OCI-LY7 (cell line): Measurements from ENCODE around the gene PHF19. TPM values are rescaled to one million over a fixed set of nuclear protein-coding genes. Genes with fewer than 3 reads are reported as not detected.

ENCODE experiments used
- BruUV-seq: library from RNA; stranded (reverse); fragments of 400-500 nt; replicated peaks from 2 replicates; lab custom pipeline; 2021; lab: Mats Ljungman, UMichigan
- CTCF ChIA-PET: fragments of 300-600 bp; sonication (Branson Sonifier 250); formaldehyde crosslinking; loops from one replicate; lab custom pipeline; 2022; ENCODE audit warnings: antibody characterized with exemption; ENCODE audit not compliant: unreplicated experiment; lab: Charles Lee
- POLR2A ChIA-PET: fragments of 300-600 bp; sonication (Branson Sonifier 250); formaldehyde crosslinking; loops from one replicate; lab custom pipeline; 2022; ENCODE audit warnings: antibody characterized with exemption; lab: Charles Lee
- DNase-seq: peaks from one replicate; pipeline ENCODE4 v3.0.0-alpha.2; 2015; ENCODE audit warnings: low spot score
- H2AFZ ChIP-seq: fragments of 200-600 bp; sonication (generic), shearing (Covaris generic); 2 replicates; pipeline ENCODE4 v1.6.1; 2014; ENCODE audit warnings: mild to moderate bottlenecking, antibody characterized with exemption, low read length, moderate library complexity
- H3K27ac ChIP-seq: fragments of 200-600 bp; sonication (generic); 2 replicates; pipeline ENCODE4 v1.5.1; 2014; ENCODE audit warnings: mixed run types, low read depth, mild to moderate bottlenecking, moderate library complexity, low read length, inconsistent platforms; ENCODE audit not compliant: poor library complexity, severe bottlenecking
- H3K36me3 ChIP-seq: fragments of 200-600 bp; sonication (generic); 2 replicates; pipeline ENCODE4 v1.6.1; 2014; ENCODE audit warnings: mild to moderate bottlenecking, antibody characterized with exemption, low read length, moderate library complexity, mixed read lengths; ENCODE audit not compliant: insufficient read depth
- H3K4me1 ChIP-seq: fragments of 200-600 bp; sonication (generic); 2 replicates; pipeline ENCODE4 v1.5.1; 2014; ENCODE audit warnings: mild to moderate bottlenecking, low read length; ENCODE audit not compliant: insufficient read depth, poor library complexity, severe bottlenecking
- H3K4me2 ChIP-seq: fragments of 200-600 bp; sonication (generic); 2 replicates; pipeline ENCODE4 v1.6.1; 2014; ENCODE audit warnings: mild to moderate bottlenecking, low read length
- H3K4me3 ChIP-seq: fragments of 200-600 bp; sonication (generic); 2 replicates; pipeline ENCODE4 v1.5.1; 2014; ENCODE audit warnings: mild to moderate bottlenecking, low read depth, low read length; ENCODE audit not compliant: poor library complexity, severe bottlenecking
- H3K79me2 ChIP-seq: fragments of 200-600 bp; sonication (generic); 2 replicates; pipeline ENCODE4 v1.6.1; 2016; ENCODE audit warnings: low read depth, mild to moderate bottlenecking, low read length, moderate library complexity, mixed read lengths; ENCODE audit not compliant: insufficient read depth
- H3K9me2 ChIP-seq: fragments of 200-600 bp; sonication (generic); 2 replicates; pipeline ENCODE4 v1.6.1; 2016; ENCODE audit warnings: mild to moderate bottlenecking, low read length, mixed read lengths; ENCODE audit not compliant: insufficient read depth
- H3K9me3 ChIP-seq: fragments of 200-600 bp; sonication (generic); 2 replicates; pipeline ENCODE4 v1.6.1; 2014; ENCODE audit warnings: mild to moderate bottlenecking, mixed run types, low read length, mixed read lengths
- H4K20me1 ChIP-seq: fragments of 200-600 bp; sonication (generic); 2 replicates; pipeline ENCODE4 v1.6.1; 2014; ENCODE audit warnings: mild to moderate bottlenecking, antibody characterized with exemption, low read length, moderate library complexity, mixed read lengths; ENCODE audit not compliant: insufficient read depth
- EZH2phosphoT487 ChIP-seq: fragments of 200-600 bp; sonication (generic); IDR thresholded peaks from 2 replicates; pipeline ENCODE4 v1.6.1; 2018; ENCODE audit warnings: low read depth, borderline replicate concordance, mild to moderate bottlenecking, mixed run types, antibody characterized with exemption, low read length, moderate library complexity, mixed read lengths
- intact Hi-C: fragments of 100-400 bp; cut with micrococcal nuclease; formaldehyde crosslinking; loops from one replicate; pipeline ENCODE4 v1.10.0; 2022; ENCODE audit not compliant: unreplicated experiment
- total RNA-seq, 2 experiments: library from RNA; depleted of rRNA in 1 of 2; stranded (reverse); fragments of >200 nt in 1 of 2; shearing (Covaris generic) in 1 of 2; gene quantifications; 2 replicates each; pipeline ENCODE4 v1.2.3, GENCODE V29; 2014 to 2022
- TF ChIP-seq, protein P1 (sequence below): fragments of 200-600 bp; sonication (generic); conservative IDR thresholded peaks from 2 replicates; pipeline ENCODE4 v1.5.1; 2014; ENCODE audit warnings: mild to moderate bottlenecking, antibody characterized with exemption, low read length, moderate library complexity, mixed read lengths

Gene PHF19
- total RNA-seq, 2 experiments from 2014 or later, result 102 to 214 TPM

DNA sequence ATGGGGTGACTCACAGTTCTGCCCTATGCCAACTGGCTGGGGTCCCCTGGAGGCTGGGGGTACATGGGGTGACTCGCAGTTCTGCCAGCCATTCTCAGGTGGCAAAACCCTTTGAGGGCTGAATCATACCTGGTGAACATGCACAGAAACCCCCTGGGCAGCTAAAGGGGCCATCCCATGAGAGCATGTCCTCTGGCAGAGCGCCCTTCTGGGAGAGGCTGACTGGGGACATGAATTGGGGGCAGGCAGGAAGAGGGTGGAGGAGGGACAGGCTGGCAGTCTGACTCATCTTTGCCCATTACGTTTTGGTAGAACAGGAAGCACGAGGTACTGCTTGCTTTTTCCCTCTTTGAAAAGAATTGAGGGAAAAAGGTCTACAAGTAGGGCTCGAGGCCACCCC lies 32.9 kb upstream of the PHF19 start:
- CTCF ChIA-PET, result no interaction called here
- H3K36me3 ChIP-seq, result peaks cover 48% of the 10 kb centered on the region
- no peak for DNase-seq

DNA sequence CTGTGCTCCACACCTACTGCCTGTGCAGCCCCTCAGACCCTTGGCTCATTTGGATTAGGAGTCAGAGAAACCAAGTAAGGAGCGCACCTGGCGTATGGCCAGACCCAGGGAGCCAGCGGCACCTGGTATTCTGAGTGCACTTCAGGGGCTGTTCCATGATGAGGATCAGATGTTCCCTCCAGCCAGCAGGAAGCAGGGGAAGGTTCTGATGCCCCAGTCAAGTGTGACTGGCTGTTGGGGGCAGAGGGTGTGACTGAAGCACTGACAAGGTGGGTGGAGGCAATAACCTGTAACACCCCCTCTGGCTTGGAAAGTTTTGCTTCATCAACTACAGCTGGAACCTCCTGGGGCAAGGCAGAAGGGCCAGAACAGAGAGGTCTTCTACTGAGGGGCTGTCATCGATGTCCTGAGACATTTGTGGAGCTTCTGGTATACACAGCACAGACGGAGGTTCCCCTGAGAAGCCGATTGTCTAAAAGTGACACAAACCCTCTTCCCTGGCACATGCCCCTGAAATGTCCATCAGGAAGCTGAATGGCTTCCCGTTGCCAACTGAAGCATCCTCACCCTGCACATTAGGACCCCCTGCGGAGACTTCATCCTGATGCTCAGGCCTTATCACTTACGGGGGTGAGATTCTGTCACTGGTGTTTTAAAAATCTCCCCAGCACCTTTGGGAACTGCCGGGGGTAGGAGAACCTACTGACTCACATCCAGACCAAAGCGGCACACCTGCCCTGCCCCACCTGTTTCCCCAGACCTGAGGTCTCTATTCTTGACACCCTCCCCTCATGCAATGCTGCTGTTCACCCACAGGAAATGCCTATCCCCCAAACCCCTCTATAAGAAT lies 28.6 kb upstream of the PHF19 start:
- no TSS peak for BruUV-seq
- Histone ChIP-seq H4K20me1 (no peaks in the 10 kb centered on the region), H3K27ac (peak overlapping the region; percentile 97), H3K9me2 (no peaks in the 10 kb centered on the region), H3K4me3 (peak overlapping the region; percentile 21), H3K9me3 (no peaks in the 10 kb centered on the region), H2AFZ (peak overlapping the region; percentile 28; the same call in 1 of the 2 replicates), H3K4me2 (peak overlapping the region; percentile 66), H3K36me3 (peaks cover 29% of the 10 kb centered on the region), H3K4me1 (peaks cover 63% of the 10 kb centered on the region), H3K79me2 (no peaks in the 10 kb centered on the region)
- ChIA-PET CTCF (interaction anchor here (0.5 to 1.8 kb wide), 2 partner anchors 12 to 15 kb away, joined by 5 to 9 read pairs; no protein-coding TSS in a partner anchor), POLR2A (interaction anchor here (1.0 to 7.0 kb wide), 7 partner anchors 15 to 29 kb away, joined by 4 to 100 read pairs (median 17); partner anchors contain the start of gene TRAF1)
- TF ChIP-seq, protein P1, sequence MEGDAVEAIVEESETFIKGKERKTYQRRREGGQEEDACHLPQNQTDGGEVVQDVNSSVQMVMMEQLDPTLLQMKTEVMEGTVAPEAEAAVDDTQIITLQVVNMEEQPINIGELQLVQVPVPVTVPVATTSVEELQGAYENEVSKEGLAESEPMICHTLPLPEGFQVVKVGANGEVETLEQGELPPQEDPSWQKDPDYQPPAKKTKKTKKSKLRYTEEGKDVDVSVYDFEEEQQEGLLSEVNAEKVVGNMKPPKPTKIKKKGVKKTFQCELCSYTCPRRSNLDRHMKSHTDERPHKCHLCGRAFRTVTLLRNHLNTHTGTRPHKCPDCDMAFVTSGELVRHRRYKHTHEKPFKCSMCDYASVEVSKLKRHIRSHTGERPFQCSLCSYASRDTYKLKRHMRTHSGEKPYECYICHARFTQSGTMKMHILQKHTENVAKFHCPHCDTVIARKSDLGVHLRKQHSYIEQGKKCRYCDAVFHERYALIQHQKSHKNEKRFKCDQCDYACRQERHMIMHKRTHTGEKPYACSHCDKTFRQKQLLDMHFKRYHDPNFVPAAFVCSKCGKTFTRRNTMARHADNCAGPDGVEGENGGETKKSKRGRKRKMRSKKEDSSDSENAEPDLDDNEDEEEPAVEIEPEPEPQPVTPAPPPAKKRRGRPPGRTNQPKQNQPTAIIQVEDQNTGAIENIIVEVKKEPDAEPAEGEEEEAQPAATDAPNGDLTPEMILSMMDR, result no peak
- no peak for TF ChIP-seq EZH2phosphoT487
- intact Hi-C loops, result no loop called here
- peak; percentile 83 for DNase-seq

More for the DNA sequence above, 32.9 kb upstream of the PHF19 start:
- TF ChIP-seq EZH2phosphoT487, result no peak
- TF ChIP-seq, protein P1, result no peak
- Histone ChIP-seq H2AFZ (no peak overlapping the region), H3K79me2 (no peaks in the 10 kb centered on the region), H3K4me2 (no peak overlapping the region), H3K9me2 (no peaks in the 10 kb centered on the region), H3K9me3 (no peaks in the 10 kb centered on the region), H3K27ac (no peak overlapping the region), H4K20me1 (no peaks in the 10 kb centered on the region), H3K4me3 (no peak overlapping the region), H3K4me1 (peaks cover 21% of the 10 kb centered on the region)
- POLR2A ChIA-PET, result interaction anchor here (2.1 kb wide), 1 partner anchor 16 kb away, joined by 6 read pairs; no protein-coding TSS in a partner anchor
- BruUV-seq, result no TSS peak
- intact Hi-C loops, result no loop called here
